Epithelial cell of esophagus (primary cell): Measurements from ENCODE around the gene IQSEC3.
A peak's percentile ranks its signal among the peaks of the same experiment; 100 is the strongest.

Experiments used
- DNase-seq: peaks from one replicate; pipeline ENCODE4 v3.0.0; 2010; ENCODE audit warnings: low read depth
- H3K4me3 ChIP-seq: 2 replicates; pipeline ENCODE4 v1.5.1; 2011; ENCODE audit warnings: mild to moderate bottlenecking, low read length, control low read depth
- CTCF ChIP-seq: IDR thresholded peaks from 2 replicates; pipeline ENCODE4 v1.5.1; 2011; ENCODE audit warnings: low read depth, mild to moderate bottlenecking, low read length, control low read depth, inconsistent platforms; ENCODE audit not compliant: insufficient read depth; ENCODE audit errors: missing control alignments

IQSEC3 gene

GRCh38 chr12:153080-153746 lies 86.6 kb downstream of the IQSEC3 start:
- no peak overlapping the region for H3K4me3 ChIP-seq
- peak; percentile 21 for DNase-seq
- TF ChIP-seq CTCF = peak; percentile 47

- H3K4me3 ChIP-seq = no peak overlapping the region
- DNase-seq = no peak
- no peak for TF ChIP-seq CTCF
Measured at GRCh38 chr12:154058-154457, 87.5 kb downstream of the IQSEC3 start.

DNA sequence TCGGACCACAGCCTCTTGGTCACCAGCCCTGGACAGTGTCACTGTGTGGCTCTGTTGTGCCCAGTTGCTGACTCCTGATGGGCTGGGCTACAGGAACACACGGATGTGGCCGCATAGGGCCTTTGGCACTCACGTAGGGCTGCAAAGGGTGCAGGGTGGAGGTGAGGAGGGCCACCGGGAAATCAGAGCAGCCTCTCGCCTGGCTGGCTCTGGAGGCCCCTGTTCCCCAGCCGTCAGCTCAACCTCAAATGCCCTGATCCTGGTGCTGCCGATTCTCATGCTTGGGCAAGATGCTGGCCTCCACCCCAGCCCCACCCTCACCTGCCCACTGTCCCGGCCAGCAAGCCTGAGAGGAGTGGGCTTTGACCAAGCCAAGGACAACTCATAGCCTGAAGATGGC lies 88.4 kb downstream of the IQSEC3 start:
- no peak for DNase-seq
- H3K4me3 ChIP-seq = no peak overlapping the region
- TF ChIP-seq CTCF = no peak

- no peak overlapping the region for H3K4me3 ChIP-seq
- no peak for TF ChIP-seq CTCF
- no peak for DNase-seq
Measured at GRCh38 chr12:155646-156045, 89.1 kb downstream of the IQSEC3 start.

DNA sequence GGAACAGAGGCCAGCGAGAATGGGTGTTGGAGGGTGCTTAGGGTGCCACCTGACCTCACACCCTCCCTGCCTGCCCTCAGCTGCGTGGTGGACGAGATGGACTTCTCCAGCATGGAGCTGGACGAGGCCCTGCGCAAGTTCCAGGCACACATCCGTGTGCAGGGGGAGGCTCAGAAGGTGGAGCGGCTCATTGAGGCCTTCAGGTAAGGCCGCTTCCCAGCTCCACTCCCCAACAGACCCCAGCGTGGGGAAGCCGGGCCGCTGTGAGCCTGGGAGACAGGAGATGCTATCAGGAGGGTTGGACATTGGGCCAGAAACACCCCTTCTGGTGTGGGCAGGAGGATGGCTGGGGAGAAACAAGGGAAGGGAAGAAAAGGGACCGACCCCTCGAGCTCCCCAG lies 90.4 kb downstream of the IQSEC3 start:
- no peak for TF ChIP-seq CTCF
- no peak for DNase-seq
- no peak overlapping the region for H3K4me3 ChIP-seq

DNA sequence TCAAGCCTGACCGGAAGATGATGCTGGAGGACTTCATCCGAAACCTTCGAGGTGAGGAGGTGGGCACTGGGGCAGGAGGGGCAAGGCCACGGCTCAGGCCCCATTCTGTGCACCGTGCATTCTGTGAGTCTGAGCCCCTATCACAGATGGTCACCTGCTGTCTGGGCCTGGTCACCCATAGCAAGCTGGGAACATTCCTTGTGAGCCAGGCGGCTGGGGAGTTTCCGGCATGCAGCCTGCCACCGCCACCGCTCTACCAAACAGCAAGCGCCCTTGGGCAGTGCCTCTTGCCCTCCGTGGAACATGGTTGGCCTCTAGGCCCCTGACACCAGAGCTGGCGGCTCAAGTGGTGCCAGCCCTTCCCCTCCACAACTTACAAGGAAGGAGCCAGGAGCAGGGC lies 91.1 kb downstream of the IQSEC3 start:
- DNase-seq = no peak
- TF ChIP-seq CTCF = no peak
- H3K4me3 ChIP-seq = no peak overlapping the region

DNA sequence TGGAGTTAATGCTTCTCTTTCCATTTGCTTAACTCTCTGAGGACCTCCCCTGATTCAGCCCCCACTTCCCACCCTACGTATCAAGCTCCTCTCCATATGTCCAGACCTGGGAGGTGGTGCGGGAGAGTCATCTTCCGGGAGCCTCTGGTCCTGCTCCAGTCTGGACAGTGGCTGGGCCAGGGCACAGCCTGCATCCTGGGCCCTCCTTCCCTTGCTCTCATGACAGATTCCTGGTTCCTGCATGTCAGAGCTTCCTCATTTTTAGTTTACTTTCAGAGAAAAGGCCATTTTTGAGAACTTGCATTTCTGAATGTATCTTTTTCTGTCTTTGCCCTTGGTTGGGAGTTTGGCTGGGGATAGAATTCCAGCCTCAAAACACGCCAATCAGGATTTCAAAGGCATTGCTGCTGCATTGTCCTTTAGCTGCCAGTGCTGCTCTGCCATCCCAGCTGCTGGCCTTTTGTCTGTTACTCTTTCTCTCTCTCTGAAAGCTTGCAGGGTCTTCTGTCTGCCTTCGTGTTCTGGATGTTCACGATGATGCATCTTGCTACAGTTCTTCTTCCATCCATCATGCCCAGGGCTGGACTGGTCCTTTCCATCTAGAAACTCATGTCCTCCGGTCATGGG lies 92.7 kb downstream of the IQSEC3 start:
- TF ChIP-seq CTCF = no peak
- DNase-seq = no peak
- H3K4me3 ChIP-seq = no peak overlapping the region
